Measurements from ENCODE around the gene NLRP12. TPM values are rescaled to one million over a fixed set of nuclear protein-coding genes. Genes with fewer than 3 reads are reported as not detected.
"Not testable (repeated sequence)": the region's sequence is repeated elsewhere in the genome, so short reads cannot be mapped to it uniquely, and the experiment has no call there.

Gene NLRP12
- total RNA-seq, 1 experiment from 2014 or later = 5.6 TPM

- peak; percentile 78 for DNase-seq (ENCODE audit: low spot score)
- TF ChIP-seq ZNF263 (CRISPR knock-in tag; IDR thresholded peaks at IDR 0.05; ENCODE audit: low read depth) (no peak), CTCF (IDR thresholded peaks at IDR 0.05) (peak; percentile 62), NFYB (CRISPR knock-in tag; conservative IDR thresholded peaks at IDR 0.05; ENCODE audit: low read depth) (no peak), ZSCAN18 (CRISPR knock-in tag; IDR thresholded peaks at IDR 0.05) (no peak), ATF2 (CRISPR knock-in tag; IDR thresholded peaks at IDR 0.05; ENCODE audit: borderline replicate concordance, low read depth) (no peak), NFE2L1 (CRISPR knock-in tag; IDR thresholded peaks at IDR 0.05) (no peak)
- Mint-ChIP-seq H3K27me3 (ENCODE audit: low read depth) (no peaks in the 10 kb centered on the region), H3K27ac (peak overlapping the region; percentile 95), H3K9me3 (no peaks in the 10 kb centered on the region), H3K4me3 (peak overlapping the region; percentile 32), H3K36me3 (no peaks in the 10 kb centered on the region), H3K4me1 (peaks cover 54% of the 10 kb centered on the region)
- POLR2A ChIA-PET = interaction anchor here (0.6 kb wide), 2 partner anchors 178 to 245 kb away, joined by 4 read pairs; no protein-coding TSS in a partner anchor
- ATAC-seq = peak; percentile 69
- CTCF ChIA-PET = interaction anchor here (0.6 to 6.6 kb wide), 12 partner anchors 10 to 257 kb away, joined by 3 to 99 read pairs (median 7); no protein-coding TSS in a partner anchor
Measured at GRCh38 chr19:53772943-53773342, 51.2 kb downstream of the NLRP12 start.

GRCh38 chr19:53771144-53771543, 53.0 kb downstream of the NLRP12 start:
- Mint-ChIP-seq H3K27ac (peak overlapping the region; percentile 90), H3K4me3 (no peak overlapping the region)
- DNase-seq (ENCODE audit: low spot score) = no peak

GRCh38 chr19:53769696-53770309, 54.3 kb downstream of the NLRP12 start:
- H3K4me3 Mint-ChIP-seq; H3K27me3 Mint-ChIP-seq (ENCODE audit: low read depth); ATAC-seq; H3K27ac Mint-ChIP-seq; H3K36me3 Mint-ChIP-seq; H3K9me3 Mint-ChIP-seq; DNase-seq (ENCODE audit: low spot score): not testable (repeated sequence)
- peaks cover 58% of the 10 kb centered on the region for H3K4me1 Mint-ChIP-seq
- CTCF ChIA-PET = interaction anchor here (1.3 to 6.6 kb wide), 3 partner anchors 22 to 23 kb away, joined by 4 to 99 read pairs (median 17); no protein-coding TSS in a partner anchor
- TF ChIP-seq ZNF121 (CRISPR knock-in tag; IDR thresholded peaks at IDR 0.05) = peak; percentile 51; the same call in 1 of the 2 replicates
- POLR2A ChIA-PET = interaction anchor here (0.6 to 1.0 kb wide), 3 partner anchors 9 to 175 kb away, joined by 3 to 7 read pairs (median 3); no protein-coding TSS in a partner anchor

More at GRCh38 chr19:53771144-53771543, 53.0 kb downstream of the NLRP12 start:
- no peaks in the 10 kb centered on the region for H3K9me3 Mint-ChIP-seq
- ChIA-PET POLR2A (interaction anchor here (0.6 kb wide), 1 partner anchor 171 kb away, joined by 3 read pairs; no protein-coding TSS in a partner anchor), CTCF (interaction anchor here (0.6 to 6.6 kb wide), 3 partner anchors 17 to 234 kb away, joined by 3 to 99 read pairs (median 3); no protein-coding TSS in a partner anchor)
- peaks cover 60% of the 10 kb centered on the region for H3K4me1 Mint-ChIP-seq
- ATAC-seq = no peak; the same call in 1 of the 2 replicates
- TF ChIP-seq MXD4 (CRISPR knock-in tag; IDR thresholded peaks at IDR 0.05; ENCODE audit: borderline replicate concordance) (no peak), TEAD1 (CRISPR knock-in tag; IDR thresholded peaks at IDR 0.05) (peak; percentile 53; the same call in 1 of the 2 replicates), FOXJ3 (CRISPR knock-in tag; IDR thresholded peaks at IDR 0.05; ENCODE audit: borderline replicate concordance) (no peak)
- H3K36me3 Mint-ChIP-seq = no peaks in the 10 kb centered on the region
- no peaks in the 10 kb centered on the region for H3K27me3 Mint-ChIP-seq (ENCODE audit: low read depth)

- Mint-ChIP-seq H3K36me3 (no peaks in the 10 kb centered on the region), H3K9me3 (no peaks in the 10 kb centered on the region), H3K27me3 (ENCODE audit: low read depth) (no peaks in the 10 kb centered on the region; the same call in 1 of the 2 replicates), H3K4me3 (no peak overlapping the region), H3K27ac (peak overlapping the region; percentile 48), H3K4me1 (peaks cover 46% of the 10 kb centered on the region)
- no peak for DNase-seq (ENCODE audit: low spot score)
- POLR2A ChIA-PET = interaction anchor here (1.0 kb wide), 1 partner anchor 173 kb away, joined by 3 read pairs; no protein-coding TSS in a partner anchor
- ATAC-seq = peak; percentile 28
- CTCF ChIA-PET = interaction anchor here (0.6 to 1.8 kb wide), 6 partner anchors 22 to 266 kb away, joined by 3 to 17 read pairs (median 4); no protein-coding TSS in a partner anchor
- TF ChIP-seq MYBL2 (CRISPR knock-in tag; IDR thresholded peaks at IDR 0.05) (no peak), GABPB1 (CRISPR knock-in tag; IDR thresholded peaks at IDR 0.05) (no peak), CDX4 (CRISPR knock-in tag; IDR thresholded peaks at IDR 0.05; ENCODE audit: borderline replicate concordance) (no peak), ZNF671 (CRISPR knock-in tag; IDR thresholded peaks at IDR 0.05) (no peak), SP1 (CRISPR knock-in tag; conservative IDR thresholded peaks at IDR 0.05) (no peak), E2F4 (CRISPR knock-in tag; IDR thresholded peaks at IDR 0.05; ENCODE audit: borderline replicate concordance, low read depth) (no peak), ZNF423 (CRISPR knock-in tag; IDR thresholded peaks at IDR 0.05) (no peak), JAZF1 (CRISPR knock-in tag; IDR thresholded peaks at IDR 0.05) (no peak), CREB1 (CRISPR knock-in tag; IDR thresholded peaks at IDR 0.05) (no peak), TEAD1 (CRISPR knock-in tag; IDR thresholded peaks at IDR 0.05) (no peak), ATF1 (CRISPR knock-in tag; IDR thresholded peaks at IDR 0.05) (no peak), ZNF263 (CRISPR knock-in tag; IDR thresholded peaks at IDR 0.05; ENCODE audit: low read depth) (no peak), ZNF317 (CRISPR knock-in tag; IDR thresholded peaks at IDR 0.05; ENCODE audit: borderline replicate concordance, low read depth) (no peak), ELF4 (CRISPR knock-in tag; IDR thresholded peaks at IDR 0.05; ENCODE audit: low read depth) (no peak)
Measured at GRCh38 chr19:53768401-53768800, 55.7 kb downstream of the NLRP12 start.

Data from WTC11 (cell line).